SK-N-MC (cell line): ENCODE results near the gene DPYD.

Experiments used
- EZH2 ChIP-seq: fragments of 200-600 bp; sonication (generic); IDR thresholded peaks from one replicate; pipeline ENCODE4 v1.6.1; 2017; ENCODE audit warnings: antibody characterized with exemption
- FOXP2 ChIP-seq: optimal IDR thresholded peaks from 2 replicates; pipeline ENCODE3; 2011; ENCODE audit warnings: mild to moderate bottlenecking, moderate library complexity; ENCODE audit not compliant: insufficient read depth; ENCODE audit errors: extremely low read length, control extremely low read depth
- POLR2AphosphoS5 ChIP-seq: IDR thresholded peaks from 2 replicates; pipeline ENCODE4 v1.6.1; 2012; ENCODE audit warnings: mild to moderate bottlenecking, low read depth, low read length, borderline replicate concordance

DNA sequence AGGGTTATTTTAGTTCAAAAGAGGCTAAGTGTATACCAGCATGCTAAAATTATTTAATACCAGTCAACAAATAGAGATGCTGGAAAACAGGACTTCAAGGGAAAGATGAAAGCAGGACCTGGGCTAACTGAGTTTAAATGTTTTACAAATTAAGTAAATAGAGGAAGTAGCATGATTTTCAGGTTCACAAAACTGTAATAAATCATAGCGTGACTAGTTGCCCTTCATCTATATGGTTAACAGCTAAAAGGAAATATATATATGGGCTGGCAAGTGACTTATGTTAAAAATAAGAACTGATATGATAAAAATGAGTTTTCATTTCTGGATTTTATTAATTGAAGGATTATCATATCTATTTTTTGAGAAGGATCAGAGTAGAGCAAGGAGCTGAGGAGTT, 25.6 kb downstream of the DPYD start:
- TF ChIP-seq EZH2 (no peak), POLR2AphosphoS5 (no peak), FOXP2 (no peak)
